K562 (cell line): ENCODE data around the gene PSMG3. TPM values are rescaled to one million over a fixed set of nuclear protein-coding genes. Genes with fewer than 3 reads are reported as not detected.

Experiments
- ATAC-seq: fragments of 200-7000 bp; cut with Tn5 transposase; 3 replicates; pipeline ENCODE4 v1.9.1; 2020; ENCODE audit warnings: moderate library complexity
- BruUV-seq: library from RNA; stranded (reverse); fragments of 400-500 nt; replicated peaks from 2 replicates; lab custom pipeline; 2021; lab: Mats Ljungman, UMichigan
- CTCF ChIA-PET: fragments of 300-600 bp; formaldehyde crosslinking; extraction: SDS; loops from one replicate; lab custom pipeline; 2021; ENCODE audit warnings: low intra/inter-chr PET ratio; lab: Yijun Ruan, JAX
- POLR2A ChIA-PET: fragments of 300-600, 350-650 bp; sonication (Branson Sonifier 250); formaldehyde crosslinking; extraction: SDS; loops from one replicate; lab custom pipeline; 2021; ENCODE audit warnings: antibody characterized with exemption, inconsistent platforms; lab: Yijun Ruan, JAX
- DNase-seq, 4 experiments: peaks; one replicate each; pipeline versions ENCODE4 v3.0.0 to v3.0.0-alpha.2; 2011 to 2018; ENCODE audit warnings: low spot score in 3 of 4, mixed read lengths in 3 of 4; ENCODE audit errors: extremely low read depth in 1 of 4
- FAIRE-seq: peaks from 2 replicates; lab custom pipeline; 2011; peaks lifted over from hg19 to GRCh38; lab: Jason Lieb, UNC
- H2AFZ ChIP-seq: 2 replicates; pipeline ENCODE4 v1.6.0; 2011; ENCODE audit warnings: low read depth, low read length, control low read depth, inconsistent platforms
- H3K27ac ChIP-seq: fragments of 200-600 bp; 3 replicates; pipeline ENCODE4 v1.8.0; 2011; ENCODE audit warnings: low read depth, mild to moderate bottlenecking, control low read depth, inconsistent platforms, low read length, moderate library complexity, mixed read lengths; ENCODE audit errors: extremely low read depth
- H3K27me3 ChIP-seq, 2 experiments: fragments of 300-600 bp in 1 of 2; 2 replicates in 1 of 2; 3 replicates in 1 of 2; pipeline versions ENCODE4 v1.6.0 to v1.8.0; 2011; ENCODE audit warnings: inconsistent platforms in 2 of 2, low read length in 2 of 2, mild to moderate bottlenecking in 1 of 2, mixed read lengths in 1 of 2, moderate library complexity in 1 of 2; ENCODE audit not compliant: control insufficient read depth in 2 of 2, insufficient read depth in 2 of 2
- H3K36me3 ChIP-seq: fragments of 300-600 bp; 3 replicates; pipeline ENCODE4 v1.8.0; 2011; ENCODE audit warnings: mild to moderate bottlenecking, low read length, inconsistent platforms; ENCODE audit not compliant: control insufficient read depth, insufficient read depth
- H3K4me1 ChIP-seq, 2 experiments: fragments of 200-600 bp in 1 of 2; replicated peaks in 1 of 2; 2 replicates in 1 of 2; 3 replicates in 1 of 2; pipeline versions ENCODE4 v1.5.1 to v1.8.0; 2011; ENCODE audit warnings: inconsistent platforms in 2 of 2, low read length in 2 of 2, mild to moderate bottlenecking in 1 of 2, mixed read lengths in 1 of 2, moderate library complexity in 1 of 2; ENCODE audit not compliant: control insufficient read depth in 2 of 2, insufficient read depth in 2 of 2
- H3K4me2 ChIP-seq: 2 replicates; pipeline ENCODE4 v1.6.1; 2011; ENCODE audit warnings: low read length, control low read depth, inconsistent platforms, mixed read lengths; ENCODE audit not compliant: insufficient read depth
- H3K4me3 ChIP-seq: fragments of 200-600 bp; sonication (generic), shearing (Covaris generic); 2 replicates; pipeline ENCODE4 v1.5.1; 2016; ENCODE audit warnings: control low read depth, inconsistent platforms
- H3K79me2 ChIP-seq: fragments of 200-600 bp; 3 replicates; pipeline ENCODE4 v1.8.0; 2011; ENCODE audit warnings: low read length, inconsistent platforms; ENCODE audit not compliant: control insufficient read depth, insufficient read depth
- H3K9ac ChIP-seq, 2 experiments: 2 replicates each; pipeline versions ENCODE4 v1.6.0 to v1.6.1; 2011; ENCODE audit warnings: low read depth in 2 of 2, low read length in 2 of 2, control low read depth in 1 of 2, inconsistent platforms in 1 of 2, mild to moderate bottlenecking in 1 of 2, mixed read lengths in 1 of 2; ENCODE audit not compliant: insufficient read depth in 1 of 2
- H3K9me1 ChIP-seq: one replicate; pipeline ENCODE4 v1.6.0; 2011; ENCODE audit warnings: inconsistent platforms, mild to moderate bottlenecking, low read length, moderate library complexity; ENCODE audit not compliant: control insufficient read depth, insufficient read depth
- H3K9me3 ChIP-seq: replicated peaks from 2 replicates; pipeline ENCODE4 v1.5.1; 2011; ENCODE audit warnings: low read depth, low read length, inconsistent platforms; ENCODE audit not compliant: control insufficient read depth, insufficient read depth
- H4K20me1 ChIP-seq: replicated peaks from 2 replicates; pipeline ENCODE4 v1.6.1; 2011; ENCODE audit warnings: low read length, inconsistent platforms, mixed read lengths; ENCODE audit not compliant: control insufficient read depth, insufficient read depth
- ARNT ChIP-seq, 2 experiments: fragments of 450-650 bp; IDR thresholded peaks; 2 replicates each; pipeline ENCODE4 v1.6.1; 2016; ENCODE audit warnings: mild to moderate bottlenecking in 1 of 2
- CHD2 ChIP-seq: IDR thresholded peaks from 2 replicates; pipeline ENCODE4 v1.6.1; 2011; ENCODE audit warnings: low read depth, low read length
- XRCC3 ChIP-seq: fragments of 450-650 bp; IDR thresholded peaks from 2 replicates; pipeline ENCODE4 v1.6.1; 2017; ENCODE audit warnings: mild to moderate bottlenecking, moderate library complexity
- WGBS: fragments of 100-300 bp; shearing (Covaris generic); methylation state at CpG from one replicate; pipeline ENCODE4 v1.1.6; 2016; ENCODE audit warnings: low coverage, mixed read lengths; ENCODE audit not compliant: insufficient coverage; ENCODE audit errors: missing lambda C conversion rate; 5-methylcytosine and 5-hydroxymethylcytosine counted together
- in situ Hi-C: fragments of 300-500 bp; cut with MboI; formaldehyde crosslinking; loops from 4 replicates; pipeline ENCODE4 v1.15.0; 2018; ENCODE audit warnings: inconsistent platforms, mixed read lengths
- intact Hi-C: fragments of 100-400 bp; cut with micrococcal nuclease; formaldehyde crosslinking; loops from 2 replicates; pipeline ENCODE4 v1.14.2; 2022
- polyA plus RNA-seq, 8 experiments: library from polyadenylated mRNA; depleted of rRNA in 4 of 8; stranded (reverse) in 5 of 8; unstranded in 3 of 8; fragments of >200 nt; fragmentation: Nextera tagmentation in 2 of 8; fragmentation: Illumina TruSeq in 1 of 8; extraction: Ambion mirVana in 2 of 8; extraction: Trizol in 1 of 8; gene quantifications; 2 replicates each; pipeline versions ENCODE4 v1.2.1 to v1.2.3, GENCODE V29; 2011 to 2014; ENCODE audit warnings: inconsistent platforms in 1 of 8, missing spikeins in 1 of 8
- total RNA-seq, 7 experiments: library from RNA; depleted of rRNA in 6 of 7; stranded (reverse); fragments of >200 nt in 6 of 7; fragmentation: Illumina TruSeq in 2 of 7; extraction: Trizol in 2 of 7; gene quantifications; 2 replicates each; pipeline versions ENCODE4 v1.2.1 to v1.2.3, GENCODE V29; 2011 to 2021; ENCODE audit warnings: low replicate concordance in 1 of 7
- TF ChIP-seq, protein P1 (sequence below): fragments of 450-650 bp; IDR thresholded peaks from 2 replicates; pipeline ENCODE4 v1.6.1; 2017; ENCODE audit warnings: mild to moderate bottlenecking, moderate library complexity

Gene PSMG3
- total and polyA plus RNA-seq, 9 of the 15 experiments (the other 6 are each of a cell fraction or from before 2014, with no cell fraction given) = 34.8 to 122 (median 80.1) TPM

- FAIRE-seq = no peak
These were observed 48.4 kb downstream of the PSMG3 start for GRCh38 chr7:1521456-1521855.

More at GRCh38 chr7:1521456-1521855, 48.4 kb downstream of the PSMG3 start:
- Histone ChIP-seq H3K4me2 (no peak overlapping the region), H3K79me2 (no peaks in the 10 kb centered on the region), H3K9ac (no peak overlapping the region), H3K4me1 (peaks cover 0 to 13% of the 10 kb centered on the region in 2 experiments; a peak in 2 of 5 replicates), H3K9me1 (no peaks in the 10 kb centered on the region), H3K4me3 (no peak overlapping the region)
- DNase-seq (no peak), ATAC-seq (no peak)
- BruUV-seq = no TSS peak
- WGBS = 30% methylated on average over 11 of the region's 11 CpGs
- CTCF ChIA-PET = no interaction called here
- in situ Hi-C loops (no loop called here), intact Hi-C loops (no loop called here)
- TF ChIP-seq CHD2 (peak; percentile 70), ARNT (IDR thresholded peaks at IDR 0.05) (no peak), XRCC3 (no peak)
- TF ChIP-seq, protein P1, sequence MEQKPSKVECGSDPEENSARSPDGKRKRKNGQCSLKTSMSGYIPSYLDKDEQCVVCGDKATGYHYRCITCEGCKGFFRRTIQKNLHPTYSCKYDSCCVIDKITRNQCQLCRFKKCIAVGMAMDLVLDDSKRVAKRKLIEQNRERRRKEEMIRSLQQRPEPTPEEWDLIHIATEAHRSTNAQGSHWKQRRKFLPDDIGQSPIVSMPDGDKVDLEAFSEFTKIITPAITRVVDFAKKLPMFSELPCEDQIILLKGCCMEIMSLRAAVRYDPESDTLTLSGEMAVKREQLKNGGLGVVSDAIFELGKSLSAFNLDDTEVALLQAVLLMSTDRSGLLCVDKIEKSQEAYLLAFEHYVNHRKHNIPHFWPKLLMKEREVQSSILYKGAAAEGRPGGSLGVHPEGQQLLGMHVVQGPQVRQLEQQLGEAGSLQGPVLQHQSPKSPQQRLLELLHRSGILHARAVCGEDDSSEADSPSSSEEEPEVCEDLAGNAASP = no peak
- TF ChIP-seq, all 486 proteins: peak for 1
- Histone ChIP-seq H3K36me3 (no peaks in the 10 kb centered on the region), H3K9me3 (peaks cover 6% of the 10 kb centered on the region), H3K27me3 (peaks cover 16 to 41% of the 10 kb centered on the region in 2 experiments; a peak in 4 of 5 replicates), H3K27ac (no peak overlapping the region), H2AFZ (no peak overlapping the region), H4K20me1 (no peaks in the 10 kb centered on the region)
- POLR2A ChIA-PET = no interaction called here
